ENCODE measurements around the gene CTH. TPM values are rescaled to one million over a fixed set of nuclear protein-coding genes. Genes with fewer than 3 reads are reported as not detected.

CTH gene
- total and polyA plus RNA-seq, 2 donors (not counting 1 experiment from before 2014, with no cell fraction given), result 2.6 to 9.7 TPM

DNA sequence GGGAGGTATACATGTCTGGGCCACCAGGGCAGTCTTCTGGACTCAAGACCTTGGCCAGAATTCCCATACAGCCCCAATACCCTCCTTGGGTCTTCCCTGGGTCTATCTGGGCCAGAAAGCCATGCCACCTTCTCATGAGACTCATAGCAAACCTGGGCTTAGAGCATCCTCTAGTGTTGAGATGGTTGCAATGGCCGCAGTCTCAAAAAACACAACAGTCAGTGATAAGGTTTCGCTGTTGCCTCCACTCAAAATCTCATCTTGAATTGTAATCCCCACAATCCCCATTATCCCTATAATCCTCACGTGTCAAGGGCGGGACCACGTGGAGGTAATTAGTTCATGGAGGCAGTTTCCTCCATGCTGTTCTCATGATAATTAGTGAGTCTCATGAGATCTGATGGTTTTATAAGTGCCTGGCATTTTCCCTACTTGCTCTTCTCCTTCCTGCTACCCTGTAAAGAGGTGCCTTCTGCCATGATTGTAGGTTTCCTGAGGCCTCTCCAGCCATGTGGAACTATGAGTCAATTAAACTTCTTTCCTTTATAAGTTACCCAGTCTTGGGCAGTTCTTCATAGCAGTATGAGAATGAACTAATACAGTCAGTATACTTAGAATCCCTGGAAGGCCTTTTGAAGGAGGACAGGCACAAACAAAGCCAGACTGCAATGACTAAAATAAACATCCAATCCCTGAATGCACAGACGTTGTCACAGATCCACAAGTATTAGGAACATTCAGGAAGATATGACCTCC lies 77.0 kb downstream of the CTH start:
- Histone ChIP-seq H2AFZ (ENCODE audit: low read length) (no peak overlapping the region), H3K79me2 (ENCODE audit: control insufficient read depth, insufficient read depth, low read length) (no peaks in the 10 kb centered on the region), H3K4me3 (replicated peaks in 1 of 4; ENCODE audit: control extremely low read depth in 1 of 4, insufficient read depth in 1 of 4, low read depth in 3 of 4, low read length in 4 of 4) (no peak overlapping the region), H3K9me3 (ENCODE audit: control insufficient read depth, insufficient read depth, low read depth, low read length) (no peaks in the 10 kb centered on the region), H3K4me2 (ENCODE audit: extremely low read depth, insufficient read depth, low read length) (no peak overlapping the region), H3K36me3 (ENCODE audit: control insufficient read depth, insufficient read depth, low read length) (no peaks in the 10 kb centered on the region), H4K20me1 (ENCODE audit: control insufficient read depth, extremely low read depth, insufficient read depth, low read length) (no peaks in the 10 kb centered on the region), H3K27ac (ENCODE audit: insufficient read depth, low read length) (no peak overlapping the region), H3K4me1 (ENCODE audit: control insufficient read depth, extremely low read depth, insufficient read depth, low read length) (peaks cover 6% of the 10 kb centered on the region), H3K9ac (ENCODE audit: insufficient read depth, low read length) (no peak overlapping the region), H3K27me3 (ENCODE audit: control insufficient read depth, insufficient read depth, low read length) (no peaks in the 10 kb centered on the region)
- TF ChIP-seq CTCF (conservative IDR thresholded peaks at IDR 0.05 in 1 of 2, IDR thresholded peaks at IDR 0.05 in 1 of 2; ENCODE audit: low read depth in 1 of 2, low read length in 2 of 2) (peak; percentile 52 to 70), EZH2 (IDR thresholded peaks at IDR 0.05; ENCODE audit: low read length, missing control alignments) (no peak)
- peak; percentile 31 to 40 for DNase-seq (ENCODE audit: low read depth in 2 of 2)

Other genes with a start within 250 kb of the CTH start
- gene LRRC40, start 205.7 kb upstream of the CTH start, total RNA-seq, result 15.9 and 16.5 TPM in 2 replicates
- gene LRRC40, start 205.7 kb upstream of the CTH start, polyA plus RNA-seq, result 23.5 and 24.2 TPM in 2 replicates
- 107 and 139 TPM in 2 replicates for gene SRSF11, start 189.9 kb upstream of the CTH start, total RNA-seq
- 134 and 163 TPM in 2 replicates for gene SRSF11, start 189.9 kb upstream of the CTH start, polyA plus RNA-seq
- gene ANKRD13C, start 56.5 kb upstream of the CTH start, total RNA-seq, result 30.2 and 31.1 TPM in 2 replicates
- 17.8 and 19.4 TPM in 2 replicates for gene ANKRD13C, start 56.5 kb upstream of the CTH start, polyA plus RNA-seq

Data from fibroblast of lung (primary cell).